HG03439 (cell line): ENCODE results near the gene RTL1.

ENCODE experiments used
- ATAC-seq: cut with Tn5 transposase; IDR thresholded peaks from one replicate; pipeline ENCODE4 v1.9.1; 2021; ENCODE audit warnings: mild to moderate bottlenecking, moderate library complexity; ENCODE audit not compliant: unreplicated experiment

Gene RTL1

DNA sequence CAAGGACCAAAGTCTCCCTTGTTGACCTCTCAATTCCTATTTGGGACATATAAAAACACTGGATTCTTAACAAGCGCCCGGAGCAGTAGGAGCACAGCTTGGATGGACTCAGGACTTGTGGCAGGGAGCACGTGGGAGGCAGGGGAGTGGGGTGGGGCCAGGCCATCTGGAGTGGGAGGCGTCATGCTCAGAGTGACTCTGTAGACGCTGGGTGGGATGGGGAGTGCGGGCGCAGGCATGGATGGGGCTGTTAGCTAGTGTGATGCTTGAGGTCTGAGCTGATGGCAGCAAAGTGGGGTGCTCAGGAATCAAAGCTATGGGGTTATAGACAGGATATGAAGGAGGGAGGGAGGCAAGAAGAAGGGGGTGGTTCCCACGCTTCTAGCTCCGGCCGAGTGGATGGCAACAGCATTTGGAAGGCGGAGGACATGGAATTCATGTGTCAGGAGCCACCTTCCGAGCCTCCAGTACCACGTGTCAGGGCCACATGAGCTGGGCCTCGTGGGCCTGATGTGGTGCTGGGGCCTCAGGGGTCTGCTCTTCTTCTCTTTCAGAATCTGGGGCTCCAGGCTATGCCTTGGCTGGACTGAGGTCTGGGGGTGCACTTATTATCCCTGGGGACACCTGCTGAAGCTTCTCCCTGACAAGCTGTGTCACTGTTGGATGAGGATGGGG lies 51.4 kb downstream of the RTL1 start:
- no peak for ATAC-seq

- ATAC-seq, result no peak
These were observed 52.0 kb downstream of the RTL1 start for GRCh38 chr14:100851586-100851916.

DNA sequence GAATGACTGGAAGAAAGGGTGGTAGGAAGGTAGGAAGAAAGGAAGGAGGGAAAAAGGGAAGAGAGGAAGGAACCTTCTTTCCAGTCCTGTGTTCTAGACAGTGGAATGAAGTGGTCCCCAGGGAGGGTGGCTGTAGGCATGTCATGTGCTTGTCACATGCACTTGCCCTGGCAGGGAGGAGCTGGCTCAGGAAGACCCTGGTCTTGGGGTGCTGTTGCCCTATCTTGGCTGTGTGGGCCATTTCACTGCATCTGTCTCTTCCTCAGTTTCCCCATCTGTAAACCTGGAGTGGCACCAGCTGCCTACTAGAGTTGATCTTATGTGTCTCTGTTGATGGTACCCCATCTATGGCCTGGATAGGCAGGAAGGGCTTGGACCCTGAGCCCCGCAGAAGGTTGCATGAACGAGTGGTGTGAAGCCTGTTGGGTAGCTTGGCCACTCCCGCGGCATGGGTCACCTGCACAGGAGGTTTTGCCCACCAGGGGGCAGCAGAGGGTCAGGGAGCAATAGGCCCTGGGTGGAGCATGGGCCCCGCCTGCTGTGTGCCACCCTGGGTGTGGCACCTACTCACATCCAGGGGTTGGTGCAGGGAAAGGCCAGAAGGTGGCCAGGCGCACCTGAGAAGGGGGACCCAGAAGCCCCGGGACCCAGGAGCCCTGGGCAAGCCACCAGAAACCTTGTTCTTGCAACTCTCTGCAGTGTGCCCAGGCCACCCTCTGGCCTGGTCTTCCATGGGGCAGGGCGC lies 52.5 kb downstream of the RTL1 start:
- no peak for ATAC-seq

GRCh38 chr14:100849115-100849781 lies 54.3 kb downstream of the RTL1 start:
- ATAC-seq, result no peak

DNA sequence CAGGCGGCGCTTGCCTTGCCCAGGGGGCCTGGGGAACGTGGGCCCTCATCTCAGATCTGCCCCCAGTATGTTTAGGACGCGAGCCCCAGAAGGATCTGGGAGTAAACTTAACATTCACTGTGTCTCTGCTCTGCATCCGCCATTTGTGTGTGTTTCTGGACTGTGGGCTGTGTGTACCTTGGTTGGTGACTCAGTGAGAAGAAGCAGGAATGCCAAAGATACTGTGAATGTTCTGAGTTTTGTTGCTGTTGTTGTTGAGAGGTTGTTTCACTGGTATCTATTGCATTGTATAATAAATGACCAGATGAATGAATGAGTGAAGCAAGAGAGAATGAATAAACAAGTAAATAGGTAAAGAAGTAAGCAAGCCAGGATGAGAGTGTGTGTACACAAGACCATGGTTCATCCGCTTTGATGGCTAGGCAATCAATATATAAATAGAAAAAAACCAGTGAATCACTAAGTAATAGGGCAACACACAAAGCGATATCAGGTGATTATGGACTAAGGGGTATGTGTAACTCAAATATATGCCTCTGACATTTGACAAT lies 57.1 kb downstream of the RTL1 start:
- ATAC-seq, result no peak

GRCh38 chr14:100845341-100845740 lies 58.2 kb downstream of the RTL1 start:
- ATAC-seq, result no peak

GRCh38 chr14:100844846-100845245 lies 58.7 kb downstream of the RTL1 start:
- no peak for ATAC-seq

DNA sequence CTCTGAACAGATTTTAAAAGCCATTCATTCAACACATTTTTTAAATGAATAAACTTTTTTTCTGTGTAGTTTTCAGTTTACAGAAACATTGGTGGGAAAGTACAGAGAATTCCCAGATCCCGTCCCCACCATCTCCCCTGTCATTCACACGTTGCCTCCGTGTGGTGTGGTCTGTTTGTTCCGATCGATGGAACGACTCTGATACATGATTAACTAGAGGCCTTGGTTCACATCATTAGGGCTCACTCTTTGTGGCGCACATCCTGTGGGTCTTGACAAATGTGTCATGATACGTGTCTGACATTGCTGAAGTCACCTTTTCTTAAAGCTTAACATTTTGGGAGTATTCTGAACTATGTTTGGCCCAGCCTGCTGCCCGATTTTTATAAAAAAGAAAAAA lies 59.1 kb downstream of the RTL1 start:
- no peak for ATAC-seq

- ATAC-seq, result no peak
These were observed 59.5 kb downstream of the RTL1 start for GRCh38 chr14:100844082-100844408.

GRCh38 chr14:100842799-100843198 lies 60.7 kb downstream of the RTL1 start:
- no peak for ATAC-seq

DNA sequence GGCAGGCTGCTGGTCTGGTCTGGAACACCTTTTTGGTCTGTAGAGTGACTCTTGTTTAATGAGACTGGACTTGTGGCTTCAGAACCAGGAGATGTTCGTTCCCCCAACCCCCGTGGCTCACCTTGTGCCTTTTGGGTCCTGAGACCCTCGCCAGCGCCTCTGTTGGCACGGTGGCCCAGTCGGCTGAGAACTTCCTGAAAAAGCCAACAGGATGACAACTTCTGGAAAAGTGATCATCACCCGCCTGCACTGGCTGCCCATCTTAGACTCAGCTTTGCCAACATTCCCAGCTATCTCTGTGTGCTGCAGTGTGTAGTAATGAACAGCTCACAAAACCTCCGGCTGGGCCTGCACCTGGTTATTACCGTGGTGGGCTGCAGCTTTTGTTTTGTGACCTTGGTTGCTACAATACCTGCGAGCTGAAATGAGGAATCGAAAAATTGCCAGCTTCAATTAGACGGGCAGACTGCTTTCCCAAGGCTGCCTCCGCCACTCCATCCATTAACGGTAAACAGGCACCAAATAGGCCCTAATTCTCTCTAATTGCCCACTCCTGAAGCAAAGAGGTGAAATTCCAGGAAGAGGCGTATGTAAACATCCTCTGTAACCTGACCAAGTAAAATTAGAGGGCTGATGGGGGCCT lies 61.6 kb downstream of the RTL1 start:
- ATAC-seq, result no peak

- no peak for ATAC-seq
These were observed 62.3 kb downstream of the RTL1 start for GRCh38 chr14:100841066-100841760.

DNA sequence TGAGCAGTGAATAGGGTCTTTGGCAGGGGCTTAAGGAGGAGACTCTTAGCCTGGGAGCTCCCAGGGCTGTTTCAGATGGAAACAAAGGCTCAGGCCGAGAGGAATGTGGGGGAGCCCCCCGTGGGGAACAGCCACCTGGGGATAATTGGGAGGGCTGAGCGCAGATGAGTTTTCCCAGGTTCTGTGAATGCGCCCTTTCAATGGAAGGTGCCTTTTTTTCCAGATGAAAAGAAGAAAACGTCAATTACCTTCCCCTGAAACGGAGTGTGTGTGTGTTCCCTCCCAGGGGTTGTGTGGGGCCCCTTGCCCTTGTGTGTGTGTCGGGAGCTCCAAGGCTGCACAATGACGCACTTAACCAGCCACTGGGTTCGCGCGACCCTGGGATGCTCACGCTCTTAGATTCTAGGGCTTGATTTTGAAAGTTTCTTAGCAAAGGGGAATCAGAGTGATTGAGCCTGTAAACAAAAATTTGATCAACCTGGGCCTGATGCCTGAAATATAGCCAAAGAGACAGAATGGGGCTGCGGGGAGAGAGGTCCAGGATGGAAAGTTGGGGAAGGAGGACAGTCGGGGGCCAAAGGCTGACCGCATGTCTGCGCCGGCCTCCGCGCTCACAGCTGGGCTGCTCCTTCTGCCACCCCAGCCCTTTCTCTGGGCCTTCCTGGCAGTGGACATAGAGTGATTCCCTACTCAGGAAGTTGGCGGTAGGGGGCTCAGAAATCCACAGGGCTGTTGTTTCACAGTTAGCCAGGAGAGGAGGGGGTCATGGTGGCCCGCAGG lies 63.0 kb downstream of the RTL1 start:
- no peak for ATAC-seq

DNA sequence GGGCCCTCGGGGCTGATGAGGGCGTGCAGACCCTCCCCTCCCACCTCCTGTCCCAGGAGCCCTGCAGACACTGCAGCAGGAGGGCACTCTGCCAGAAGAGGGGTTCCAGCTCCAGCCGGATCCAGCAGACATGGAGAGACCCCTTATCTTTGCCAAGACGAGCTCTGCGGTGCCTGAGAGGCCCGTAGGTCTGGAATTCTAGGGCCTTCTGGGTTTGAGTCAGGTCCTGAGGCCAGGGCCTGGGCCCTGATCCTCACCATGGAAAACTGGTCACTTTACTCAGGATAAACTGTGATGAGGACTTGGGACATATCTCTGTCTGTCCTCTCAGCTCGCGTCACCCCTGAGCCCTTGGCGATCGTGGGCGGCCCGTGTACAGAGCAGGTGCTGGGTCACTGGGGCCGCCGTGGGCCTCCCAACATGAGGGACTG lies 63.8 kb downstream of the RTL1 start:
- ATAC-seq, result no peak

DNA sequence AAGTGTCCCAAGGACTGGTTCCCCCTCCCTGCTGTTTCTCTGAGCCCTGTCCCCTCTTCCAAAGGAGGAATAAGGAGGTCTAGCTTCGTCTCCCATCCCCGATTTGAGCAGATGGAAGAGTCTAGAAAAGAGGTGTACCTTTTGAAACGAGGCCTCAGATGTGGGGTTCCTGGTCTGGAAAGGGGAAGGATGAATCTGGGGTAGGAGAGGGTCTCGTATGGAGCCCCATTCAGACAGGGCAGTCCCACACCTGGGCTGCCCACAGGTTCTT lies 64.3 kb downstream of the RTL1 start:
- ATAC-seq, result no peak

DNA sequence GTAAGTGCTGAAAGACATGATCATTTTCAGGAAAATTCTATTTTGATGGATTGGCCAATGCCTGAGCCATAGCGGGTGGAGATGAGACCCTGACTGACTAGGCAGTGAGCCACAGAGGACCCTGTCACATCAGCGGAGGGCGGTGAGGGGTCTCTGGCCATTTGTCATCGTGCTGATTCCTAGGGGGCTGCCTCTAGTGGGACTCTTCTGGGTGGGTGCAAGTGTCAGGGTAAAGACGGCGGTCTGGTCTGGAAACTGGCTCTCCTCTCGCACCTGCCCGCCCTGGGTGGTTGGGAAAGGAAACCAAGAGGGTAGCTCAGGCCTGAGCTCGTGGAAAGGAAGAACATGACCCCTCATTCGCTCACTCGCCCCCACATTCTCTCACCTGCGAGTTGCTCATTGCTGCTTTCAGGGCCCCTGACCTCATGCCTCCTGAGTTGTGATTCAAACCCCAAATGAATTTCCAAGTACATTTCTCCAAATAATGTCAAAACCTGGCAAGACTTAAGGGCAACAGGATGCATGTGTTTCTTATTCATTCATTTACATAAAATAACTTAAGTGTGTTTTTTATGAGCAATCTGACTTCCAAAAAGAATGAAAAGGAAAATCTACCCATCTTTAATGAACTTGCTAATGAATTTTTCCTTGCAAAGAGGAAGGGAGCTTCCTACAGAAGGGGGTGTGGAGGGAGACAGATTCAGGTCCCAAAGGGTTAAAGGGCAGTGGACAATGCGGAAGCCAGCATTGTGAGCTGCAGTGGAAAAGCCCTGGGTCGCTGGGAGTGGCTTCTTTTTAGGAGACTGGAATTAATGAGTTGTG lies 64.8 kb downstream of the RTL1 start:
- no peak for ATAC-seq

DNA sequence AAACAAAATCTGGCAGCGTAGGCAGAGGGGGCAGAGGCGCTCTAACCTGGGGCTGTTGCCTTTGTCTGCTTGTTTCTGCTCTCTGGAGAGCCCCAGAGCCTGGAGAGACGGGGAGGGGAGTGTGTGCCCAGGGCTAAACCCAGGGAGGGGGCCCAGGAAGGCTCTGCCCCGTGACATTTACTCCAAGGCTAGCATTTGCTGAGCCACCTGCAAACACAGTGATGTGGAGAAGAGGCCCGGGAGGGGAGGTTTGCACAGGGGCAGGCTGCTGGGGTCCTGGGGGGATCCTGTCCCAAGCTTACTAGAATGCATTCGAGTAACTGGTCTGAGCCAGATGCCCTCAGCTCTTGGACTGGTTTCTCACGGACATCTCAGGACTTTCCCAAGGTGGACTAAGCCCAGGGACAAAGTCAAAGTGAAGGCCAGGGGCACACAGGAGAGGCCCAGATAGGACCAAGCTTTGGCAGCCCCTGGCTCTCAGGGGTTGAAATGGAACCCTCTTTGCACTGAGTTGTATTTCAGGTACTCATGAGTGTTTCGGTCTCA lies 65.6 kb downstream of the RTL1 start:
- no peak for ATAC-seq

DNA sequence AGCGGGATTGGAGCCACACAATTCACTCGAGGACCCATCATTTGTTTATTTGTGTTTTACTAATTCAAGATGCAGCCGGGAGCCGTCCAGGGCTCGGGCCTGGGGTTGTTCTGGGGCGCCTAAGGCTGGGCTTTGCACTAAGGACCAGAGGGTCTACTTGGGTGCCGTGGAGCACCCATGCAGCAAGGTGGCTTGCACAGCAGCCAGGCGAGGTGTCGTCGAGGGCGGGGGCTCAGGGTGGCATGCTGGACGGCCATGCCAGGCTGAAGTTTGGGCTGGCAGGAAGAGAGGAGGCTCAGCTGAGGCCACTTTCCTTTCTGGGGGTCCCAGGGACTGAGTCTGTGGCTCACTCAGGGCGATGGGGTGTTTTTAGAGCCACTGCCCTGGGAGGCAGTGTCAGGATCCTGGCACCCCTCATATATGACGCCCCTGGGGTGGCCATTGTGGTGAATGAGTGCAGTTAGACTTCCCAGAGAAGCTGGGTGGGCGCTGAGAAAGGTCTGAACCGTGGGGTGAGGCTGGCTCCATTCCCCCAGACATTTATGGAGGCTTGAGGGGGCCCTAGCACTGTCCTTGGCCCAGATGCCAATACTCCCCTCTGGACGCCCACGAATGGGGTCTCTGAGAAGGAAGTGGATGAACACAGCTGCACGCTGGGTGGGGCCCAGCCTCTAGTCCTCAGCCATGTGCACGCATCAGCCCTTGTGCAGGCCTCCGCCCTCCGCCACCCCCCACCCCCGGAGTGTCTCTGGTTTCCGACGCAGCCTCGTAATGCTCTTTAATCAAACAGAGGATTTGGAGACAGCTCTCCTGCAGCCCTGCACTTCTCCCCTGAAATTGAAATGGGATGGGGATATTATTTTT lies 66.3 kb downstream of the RTL1 start:
- ATAC-seq, result no peak
